GM21825 (cell line): ENCODE data around the gene LRRC28.

Experiments
- ATAC-seq: cut with Tn5 transposase; IDR thresholded peaks from one replicate; pipeline ENCODE4 v1.9.1; 2021; ENCODE audit warnings: mild to moderate bottlenecking, moderate library complexity; ENCODE audit not compliant: unreplicated experiment

Gene LRRC28

DNA sequence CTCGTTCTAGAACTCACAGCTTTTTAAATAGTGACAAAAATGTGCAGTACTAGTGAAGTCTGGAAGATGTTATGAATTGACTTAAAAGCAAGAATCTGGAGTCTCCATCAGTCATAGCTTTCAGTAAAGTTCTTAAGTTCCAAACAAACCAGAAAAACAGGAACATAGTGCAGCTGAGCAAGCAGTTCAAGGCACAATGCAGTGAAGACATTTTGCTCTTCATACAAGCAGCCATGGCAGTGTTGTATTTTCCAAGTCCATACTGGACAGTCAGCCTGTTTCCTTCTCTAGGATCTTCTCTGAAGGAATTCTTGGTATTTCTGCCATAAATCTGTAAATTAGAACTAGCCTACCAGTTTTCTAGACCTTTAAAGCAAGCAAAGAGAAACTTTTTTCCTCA, 90.5 kb downstream of the LRRC28 start:
- no peak for ATAC-seq

DNA sequence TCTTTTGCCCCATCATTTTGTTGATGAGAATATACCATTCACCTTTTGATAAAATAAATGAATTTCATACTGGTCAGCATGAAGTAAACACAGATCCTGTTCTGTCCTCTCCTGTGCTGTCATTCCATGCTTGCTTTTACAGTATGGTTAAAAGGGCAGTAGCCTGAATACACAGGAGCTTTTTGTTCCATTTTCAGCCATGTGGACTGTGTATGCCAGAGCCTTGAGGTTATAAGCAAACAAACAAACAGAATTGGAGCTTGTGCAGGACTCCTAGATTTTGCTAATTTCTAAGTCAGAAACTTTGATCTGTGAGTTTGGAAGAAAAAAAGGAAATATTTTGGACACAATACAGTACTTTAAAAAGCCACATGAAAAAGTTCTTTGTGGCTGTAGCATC, 91.9 kb downstream of the LRRC28 start:
- no peak for ATAC-seq

DNA sequence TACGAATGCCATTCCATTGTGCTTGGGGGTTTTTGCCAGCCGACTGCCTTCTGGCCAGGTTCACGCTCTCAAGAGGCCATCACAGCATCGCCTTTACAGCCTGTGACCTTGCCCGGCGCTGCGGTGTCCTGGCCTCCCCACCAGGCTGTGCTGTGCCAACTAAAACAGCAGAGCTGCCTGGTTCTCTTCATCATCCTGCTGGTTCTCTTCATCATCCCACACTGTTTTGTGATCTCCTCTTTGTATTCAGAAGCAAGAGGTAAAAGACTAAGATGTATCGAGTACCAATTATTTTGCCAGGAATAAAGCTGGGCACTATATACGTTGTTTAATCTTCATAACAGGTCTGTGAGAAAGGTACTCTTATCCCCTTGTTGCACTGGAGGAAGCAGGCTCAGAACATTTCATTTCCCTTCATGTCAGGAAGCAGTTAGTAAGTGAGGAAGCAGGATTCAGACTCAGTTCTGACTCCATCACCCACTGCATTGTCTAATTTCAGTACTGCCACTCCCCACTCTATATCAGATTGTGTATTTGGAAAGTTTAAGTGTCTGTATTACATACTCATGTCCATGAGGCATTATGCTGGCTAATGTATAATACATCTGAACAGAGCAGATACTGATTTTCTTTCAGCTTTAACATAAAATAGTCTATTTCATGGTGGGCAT, 92.7 kb downstream of the LRRC28 start:
- ATAC-seq = no peak

DNA sequence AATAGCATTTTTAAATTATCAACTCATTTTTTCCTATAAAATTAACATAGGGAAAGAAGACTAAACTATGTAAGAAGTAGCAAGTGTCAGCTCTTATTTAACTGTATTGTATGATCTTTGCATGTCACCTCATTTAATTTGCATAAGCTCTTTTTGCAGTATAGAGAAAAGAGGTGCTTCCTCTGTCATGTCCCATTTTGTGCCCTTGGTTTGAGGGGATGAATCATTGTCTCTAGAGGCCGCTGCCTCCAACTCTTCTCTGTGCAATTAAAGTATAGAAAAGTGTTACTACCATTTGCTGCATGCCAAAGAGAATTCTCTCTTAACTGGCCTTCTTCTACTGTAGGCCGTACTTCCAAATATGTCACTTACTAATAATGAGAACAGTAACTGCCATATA, 93.4 kb downstream of the LRRC28 start:
- ATAC-seq = no peak

DNA sequence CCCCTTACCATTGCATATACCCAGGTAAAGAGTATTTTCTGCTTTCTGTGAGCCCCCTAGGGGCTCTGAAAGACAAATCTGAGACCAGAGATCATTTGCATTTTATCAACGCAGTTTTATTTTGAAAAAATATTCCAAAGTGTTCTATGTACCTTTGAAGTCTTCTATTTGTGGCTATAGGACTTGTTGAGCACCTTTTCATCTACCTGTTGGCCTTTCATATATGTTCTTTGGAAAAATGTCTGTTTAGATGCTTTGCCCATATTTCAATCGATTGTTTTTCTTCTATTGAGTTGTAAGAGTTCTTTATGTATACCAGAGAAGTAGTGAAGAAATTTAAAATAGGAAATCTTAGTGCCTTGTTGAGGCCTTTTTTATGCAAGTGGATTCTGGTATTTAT, 94.0 kb downstream of the LRRC28 start:
- ATAC-seq = no peak

DNA sequence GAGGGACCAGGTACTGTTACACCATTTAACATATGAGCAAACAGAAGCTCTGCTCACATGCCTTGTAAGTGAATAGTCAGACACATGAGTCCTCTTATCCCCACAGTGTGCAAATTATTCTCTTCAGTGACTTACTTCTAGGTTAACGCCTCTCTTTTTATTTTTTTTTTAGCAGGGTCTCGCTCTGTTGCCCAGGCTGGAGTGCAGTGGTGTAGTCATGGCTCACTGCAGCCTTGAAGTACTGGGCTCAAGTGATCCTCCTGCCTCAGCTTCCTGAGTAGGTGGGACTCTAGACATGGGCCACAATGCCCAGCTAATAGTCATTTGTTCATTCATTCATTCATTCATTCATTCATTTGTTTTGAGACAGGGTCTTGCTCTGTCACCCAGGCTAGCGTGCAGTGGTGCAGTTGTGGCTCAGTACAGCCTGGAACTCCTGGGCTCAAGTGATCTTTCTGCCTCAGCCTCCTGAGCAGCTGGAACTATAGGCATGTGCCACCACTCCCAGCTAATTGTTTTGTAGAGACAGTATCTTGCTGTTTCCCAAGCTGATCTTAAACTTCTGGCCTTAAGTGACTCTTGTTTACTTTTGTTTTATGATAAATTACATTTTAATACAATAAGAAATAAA, 94.7 kb downstream of the LRRC28 start:
- no peak for ATAC-seq

DNA sequence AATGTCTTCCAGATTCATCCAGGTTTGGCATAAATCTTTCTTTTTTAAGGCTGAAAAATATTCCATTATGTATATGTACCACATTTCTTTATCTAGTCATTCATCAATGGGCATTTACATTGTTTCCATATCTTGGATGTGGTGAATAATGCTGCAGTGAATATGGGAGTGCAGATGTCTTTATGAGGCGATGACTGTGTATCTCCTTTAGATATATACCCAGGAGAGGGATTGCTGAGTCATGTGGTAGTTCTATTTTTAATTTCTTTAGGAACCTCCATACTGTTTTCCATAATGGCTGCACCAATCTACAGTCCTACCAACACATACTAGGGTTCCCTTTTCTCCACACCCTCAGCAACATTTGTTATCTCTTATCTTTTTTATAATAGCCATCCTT, 96.3 kb downstream of the LRRC28 start:
- ATAC-seq = no peak

DNA sequence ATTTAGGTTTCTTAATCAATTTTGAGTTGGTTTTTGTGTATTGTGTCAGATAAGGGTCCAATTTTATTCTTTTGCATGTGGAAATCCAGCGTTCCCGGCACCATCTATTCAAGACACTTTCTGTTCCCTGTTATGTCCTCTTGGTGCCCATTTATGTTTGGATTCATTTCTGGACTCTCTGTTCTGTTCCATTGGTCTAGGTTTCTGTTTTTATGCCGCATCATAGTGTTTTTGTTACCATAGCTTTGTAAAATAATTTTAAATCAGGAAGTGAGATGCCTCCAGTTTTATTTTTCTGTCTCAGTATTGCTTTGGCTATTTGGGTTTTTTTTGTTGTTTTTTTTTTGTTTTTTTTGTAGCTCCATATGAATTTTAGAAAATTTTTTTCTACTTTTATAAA, 97.1 kb downstream of the LRRC28 start:
- no peak for ATAC-seq

DNA sequence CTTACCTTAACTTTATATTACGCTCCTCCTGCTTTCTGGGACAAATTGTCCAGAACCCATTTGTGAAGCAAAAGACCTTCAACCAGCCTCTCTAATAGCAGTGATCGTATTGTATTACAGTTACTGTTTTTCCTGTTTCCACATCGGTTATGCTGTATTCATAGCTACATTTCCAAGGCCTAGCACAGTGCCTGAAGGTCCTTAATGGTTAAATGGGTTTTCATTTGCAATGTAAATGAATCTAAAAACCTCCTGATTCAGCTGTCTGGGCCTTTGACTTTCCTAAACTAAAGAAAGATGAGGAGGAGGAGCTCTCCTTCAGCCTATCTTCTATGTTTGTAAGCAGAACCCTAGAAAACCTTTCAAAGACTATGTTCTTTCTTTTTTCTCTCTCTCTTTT, 99.1 kb downstream of the LRRC28 start:
- no peak for ATAC-seq

DNA sequence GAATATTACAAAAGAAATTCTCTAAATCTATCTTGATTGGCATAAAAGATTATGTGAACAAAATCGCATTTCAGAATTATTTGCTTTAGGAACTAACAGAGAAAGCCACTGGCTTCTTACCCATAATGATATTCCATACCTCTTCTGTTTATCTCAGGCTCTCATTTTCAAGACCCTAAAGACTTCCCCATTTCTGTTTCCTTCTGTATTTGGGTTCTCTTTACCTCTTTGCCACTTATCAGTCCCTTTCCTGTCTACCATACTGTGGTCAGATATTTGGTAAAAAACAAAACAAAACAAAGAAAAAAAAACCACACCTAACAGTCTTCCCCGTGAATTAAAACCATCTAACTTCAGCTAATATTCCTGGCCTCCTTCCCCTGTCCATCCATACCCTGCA, 108.5 kb downstream of the LRRC28 start:
- no peak for ATAC-seq

DNA sequence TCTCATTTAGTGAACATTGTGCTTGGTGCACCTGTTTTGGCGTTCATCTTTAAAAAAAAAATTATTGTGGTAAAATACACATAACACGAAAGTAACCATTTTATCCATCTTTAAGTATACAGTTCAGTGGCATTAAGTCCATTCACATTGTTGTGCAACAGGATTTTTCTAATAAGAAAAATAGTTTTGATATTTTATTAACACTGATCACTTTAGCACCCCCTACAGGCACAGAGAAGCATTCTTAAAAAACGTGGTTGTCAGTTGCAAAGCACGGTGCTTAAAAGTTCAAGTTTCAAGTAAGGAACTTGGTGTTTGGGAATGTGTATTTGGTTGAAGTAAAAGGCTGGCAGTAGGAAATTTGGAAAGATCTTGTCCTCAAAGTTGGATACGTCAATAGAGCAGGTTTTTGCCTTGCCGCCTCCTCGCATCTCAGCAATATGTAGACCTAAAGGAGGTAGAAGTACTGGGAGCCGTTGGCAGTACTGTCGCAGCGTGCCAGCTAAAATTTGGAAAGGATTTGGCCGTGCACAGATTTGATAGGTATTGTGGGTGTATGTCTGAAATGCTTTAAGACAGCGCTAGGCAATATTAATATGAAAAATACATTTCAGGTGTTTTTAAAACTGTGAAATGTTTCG, 110.4 kb downstream of the LRRC28 start:
- no peak for ATAC-seq

DNA sequence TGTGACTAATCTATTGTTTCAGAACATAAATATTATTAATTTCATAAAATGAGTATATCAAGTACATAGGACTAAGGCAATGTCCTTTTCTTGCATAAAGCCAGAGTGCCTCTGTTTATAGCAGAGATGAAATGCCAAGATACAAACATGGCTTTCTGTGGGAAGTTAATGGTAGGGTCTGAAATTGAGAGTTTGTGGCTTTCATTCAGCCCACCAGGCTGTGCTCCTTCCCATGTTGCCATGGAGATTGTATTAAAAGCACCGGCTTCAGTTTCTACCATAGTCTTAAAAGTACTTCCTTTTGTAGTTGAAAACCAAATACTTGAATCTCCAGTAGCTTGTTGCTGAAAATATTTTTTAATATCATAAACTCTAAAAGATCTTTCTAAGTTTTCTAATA, 114.0 kb downstream of the LRRC28 start:
- peak; percentile 83 for ATAC-seq

DNA sequence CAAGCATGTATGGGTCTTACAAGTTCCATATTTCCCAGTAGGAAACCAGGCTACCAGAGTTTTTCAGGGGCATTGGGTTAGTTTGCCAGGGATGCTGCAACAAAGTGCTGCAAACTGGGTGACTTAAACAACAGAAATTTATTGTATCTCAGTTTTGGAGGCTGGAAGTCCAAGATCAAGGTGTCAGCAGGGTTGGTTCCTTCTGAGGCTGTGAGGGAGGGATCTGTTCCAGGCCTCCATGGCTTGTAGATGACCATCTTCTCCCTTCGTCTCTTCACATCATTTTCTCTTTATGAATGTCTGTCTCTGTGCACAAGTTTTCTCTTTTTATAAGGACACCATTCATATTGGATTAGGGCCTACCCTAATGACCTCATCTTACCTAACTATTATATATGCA, 114.7 kb downstream of the LRRC28 start:
- ATAC-seq = no peak

DNA sequence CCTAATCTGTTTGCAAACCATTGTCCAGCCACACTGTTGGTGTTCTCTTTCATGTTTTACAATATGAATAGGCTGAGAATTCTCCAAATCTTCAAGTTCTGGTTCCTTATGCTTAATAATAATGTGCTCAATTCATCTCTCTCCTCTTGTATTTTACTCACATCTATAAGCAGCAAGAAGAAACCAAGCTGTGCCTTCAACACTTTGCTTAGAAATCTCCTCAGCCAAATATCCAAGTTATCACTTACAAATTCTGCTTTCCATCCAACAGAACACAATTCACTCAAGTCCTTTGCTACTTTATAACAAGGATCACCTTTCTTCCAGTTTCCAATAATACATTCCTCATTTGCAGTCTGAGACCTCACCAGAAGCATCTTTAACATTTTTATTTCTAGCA, 117.5 kb downstream of the LRRC28 start:
- no peak for ATAC-seq

DNA sequence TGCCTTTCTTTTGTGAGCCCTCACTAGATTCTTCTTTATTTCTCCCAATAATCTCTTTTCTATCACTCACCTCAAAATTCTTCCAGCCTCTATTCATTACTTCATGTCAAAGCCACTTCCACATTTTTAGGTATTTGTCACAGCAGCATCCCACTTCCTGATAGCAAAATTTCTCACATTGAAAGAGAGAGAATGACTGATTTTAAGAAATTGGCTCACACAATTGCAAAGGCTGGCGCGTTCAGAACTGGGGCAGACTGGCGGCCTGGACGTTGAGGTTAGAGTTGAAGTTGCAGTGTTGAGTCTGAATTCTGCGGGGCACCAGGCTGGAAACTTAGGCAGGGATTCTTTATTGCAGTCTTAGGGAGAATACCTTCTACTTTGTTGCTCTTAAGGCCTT, 117.9 kb downstream of the LRRC28 start:
- no peak for ATAC-seq

DNA sequence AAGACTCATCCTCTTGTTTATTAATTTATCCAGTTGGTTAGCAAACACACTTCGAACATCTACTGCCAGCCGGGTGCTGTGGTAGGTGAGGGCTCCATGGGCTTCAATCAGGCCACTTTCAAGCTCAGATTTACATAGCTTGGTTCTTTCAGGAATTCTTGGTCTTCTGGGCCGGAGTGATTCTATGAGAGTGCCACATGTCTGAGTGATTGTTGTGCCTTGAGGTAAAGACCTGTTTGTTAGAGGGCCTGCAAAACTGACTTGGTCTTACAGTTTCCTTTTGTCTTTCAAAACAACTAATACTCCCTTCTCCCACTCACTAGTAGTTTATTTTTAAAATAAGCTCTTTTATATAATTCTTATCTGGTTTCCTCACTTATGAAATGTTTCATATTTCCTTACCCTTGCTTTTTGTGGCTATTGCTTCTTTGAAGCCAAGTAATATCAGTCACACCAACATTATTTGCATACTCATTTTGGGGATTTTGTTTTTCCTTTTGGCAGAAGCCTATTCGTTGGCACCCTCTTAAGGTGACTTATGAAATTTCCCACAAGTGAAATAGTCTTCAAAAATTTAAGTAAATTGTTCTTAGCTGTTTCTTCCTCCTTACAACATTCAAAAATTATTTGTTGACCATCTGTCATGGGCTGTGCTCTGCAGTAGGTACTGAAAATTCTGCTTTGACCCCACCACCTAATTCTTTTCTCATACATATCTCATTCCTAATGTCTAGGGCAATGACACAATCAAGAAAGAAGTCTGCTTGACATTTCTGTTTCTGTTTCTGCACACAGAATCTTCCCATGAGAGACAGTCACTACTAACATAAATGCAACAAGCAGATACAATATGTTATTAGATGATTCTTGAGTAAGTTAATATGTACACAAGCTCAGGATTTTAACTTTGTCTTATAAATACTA, 120.2 kb downstream of the LRRC28 start:
- peak; percentile 78 for ATAC-seq

DNA sequence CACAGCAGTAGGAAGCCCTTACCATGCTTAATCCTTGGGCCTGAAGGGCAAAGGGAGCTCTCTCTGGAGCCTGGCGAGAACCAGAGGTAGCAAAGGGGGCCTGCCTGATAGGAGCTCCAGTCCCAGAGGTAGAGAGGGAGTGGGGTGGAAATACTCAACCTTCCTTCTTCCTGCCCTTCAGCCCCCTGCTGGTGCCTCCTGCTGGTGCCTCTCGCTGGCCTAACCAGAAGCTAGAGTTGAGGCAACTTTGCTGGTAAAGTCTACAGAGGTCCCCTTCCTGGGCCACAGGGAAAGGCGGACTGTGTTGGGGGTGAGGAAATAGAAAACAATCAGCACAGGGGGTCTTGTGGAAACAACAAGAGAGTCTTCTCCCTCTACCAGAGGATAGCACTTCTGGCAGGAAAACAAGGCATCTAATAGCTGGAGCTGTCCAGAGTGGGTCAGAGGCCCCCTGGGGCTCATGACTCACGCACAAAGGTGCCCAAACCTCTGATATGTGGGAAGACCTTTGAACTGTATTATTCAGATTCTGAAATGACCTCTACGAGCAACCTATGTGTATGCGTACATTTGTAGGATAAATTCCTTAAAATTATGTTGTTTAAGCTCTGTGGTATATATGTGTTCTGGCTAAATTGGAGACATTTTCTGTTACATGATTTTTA, 133.9 kb downstream of the LRRC28 start:
- ATAC-seq = no peak

DNA sequence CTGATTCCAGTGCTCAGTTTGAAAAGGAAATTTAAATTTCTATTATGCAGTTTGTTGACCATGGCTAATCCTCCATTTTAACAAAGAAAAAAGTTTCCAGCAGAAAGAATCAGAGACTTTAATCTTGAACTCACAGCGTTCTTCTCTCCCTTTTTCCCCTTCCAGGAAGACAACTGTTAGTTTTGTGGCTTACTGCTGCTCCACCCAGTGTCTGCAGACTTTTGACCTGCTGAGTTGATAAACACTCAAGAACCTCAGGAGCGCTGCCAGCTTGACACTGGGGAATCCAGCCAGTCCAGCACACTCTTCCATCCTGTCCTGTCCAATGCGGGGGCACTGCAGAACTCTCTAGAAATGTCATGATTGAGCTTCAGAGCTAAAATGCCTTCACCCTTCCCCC, 134.6 kb downstream of the LRRC28 start:
- no peak for ATAC-seq

DNA sequence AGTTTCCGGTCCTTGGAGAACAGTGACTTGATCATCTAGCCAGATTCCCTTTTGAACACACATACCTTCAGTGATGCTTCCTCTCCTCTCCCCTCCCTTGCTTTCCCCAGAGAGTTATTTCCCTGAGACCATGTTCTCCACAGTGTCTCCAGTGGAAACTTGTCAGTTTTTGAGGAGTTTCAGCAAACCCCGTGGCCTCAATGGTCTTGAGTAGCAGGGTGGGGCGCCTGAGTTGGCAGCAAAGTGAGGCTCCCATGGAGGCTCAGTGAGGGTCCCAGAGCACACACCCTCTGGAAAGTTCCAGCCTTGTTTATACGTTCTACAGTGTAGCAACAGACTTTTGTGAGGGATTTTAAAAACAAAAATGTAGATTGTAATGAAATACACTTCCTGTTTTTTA, 135.1 kb downstream of the LRRC28 start:
- ATAC-seq = no peak

DNA sequence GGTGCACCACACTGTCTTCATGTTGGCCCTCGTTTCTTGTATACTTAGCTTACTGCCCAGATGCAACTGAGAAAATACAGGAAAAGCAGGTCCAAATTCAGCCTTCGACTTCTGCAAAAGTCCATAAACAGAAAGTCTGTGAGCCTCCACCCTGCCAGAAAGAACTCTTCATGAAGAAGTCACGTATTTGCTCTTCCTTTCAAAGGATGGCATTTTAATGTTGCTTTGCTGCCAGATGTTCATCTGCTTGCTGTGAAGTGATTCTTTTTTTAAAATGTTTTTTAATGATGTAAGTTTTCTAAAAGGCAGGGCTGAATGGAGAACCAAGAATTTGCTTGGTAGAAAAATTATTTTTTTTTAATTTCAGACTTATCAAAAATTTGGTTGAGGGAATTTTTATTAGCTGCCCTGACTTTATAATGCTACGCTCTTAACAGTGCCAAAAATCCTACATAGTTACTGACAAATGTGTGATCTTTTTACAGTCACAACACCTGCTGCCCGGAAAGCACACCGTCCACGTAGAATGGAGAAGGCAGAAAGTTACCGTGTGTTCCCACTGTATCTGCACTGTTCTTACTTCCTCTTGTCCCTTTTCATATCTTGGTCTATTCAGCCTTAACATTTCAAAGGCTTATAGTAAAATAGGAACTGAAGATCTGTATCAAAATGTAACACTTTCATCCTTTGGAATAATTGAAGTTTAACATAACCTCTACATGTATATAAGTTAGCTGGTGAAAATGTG, 136.3 kb downstream of the LRRC28 start:
- no peak for ATAC-seq
